Chondrocyte (in vitro differentiated cells): Measurements from ENCODE around the gene GPR135. TPM values are rescaled to one million over a fixed set of nuclear protein-coding genes. Genes with fewer than 3 reads are reported as not detected.
A peak's percentile ranks its signal among the peaks of the same experiment; 100 is the strongest.

Source experiments
- DNase-seq: peaks from one replicate; pipeline ENCODE4 v3.0.0; 2021; ENCODE audit warnings: mixed read lengths, low spot score
- H3K27ac Mint-ChIP-seq: one replicate; pipeline ENCODE4 v1.8.0; 2021; ENCODE audit warnings: mild to moderate bottlenecking, moderate library complexity, mixed read lengths; ENCODE audit not compliant: unreplicated experiment
- H3K27me3 Mint-ChIP-seq: 2 replicates; pipeline ENCODE4 v1.8.0; 2021; ENCODE audit warnings: low read depth, mixed read lengths
- H3K36me3 Mint-ChIP-seq: 2 replicates; pipeline ENCODE4 v1.8.0; 2021; ENCODE audit warnings: low read depth, mixed read lengths
- H3K4me1 Mint-ChIP-seq: 2 replicates; pipeline ENCODE4 v1.8.0; 2021; ENCODE audit warnings: low read depth, mild to moderate bottlenecking, mixed read lengths
- H3K4me3 Mint-ChIP-seq: one replicate; pipeline ENCODE4 v1.8.0; 2021; ENCODE audit warnings: mild to moderate bottlenecking, moderate library complexity, mixed read lengths; ENCODE audit not compliant: unreplicated experiment
- H3K9me3 Mint-ChIP-seq: 2 replicates; pipeline ENCODE4 v1.8.0; 2021; ENCODE audit warnings: low read depth, mixed read lengths
- CTCF ChIP-seq: fragments of 200-600 bp; sonication (generic); IDR thresholded peaks from 2 replicates; pipeline ENCODE4 v1.5.0; 2021; ENCODE audit warnings: antibody characterized with exemption, mild to moderate bottlenecking, moderate library complexity
- total RNA-seq: library from RNA; stranded (reverse); gene quantifications from 3 replicates; pipeline ENCODE4 v1.2.1, GENCODE V29; 2021

GPR135 gene
- total RNA-seq, 1 donor from 2014 or later: 4.0 TPM

GRCh38 chr14:59507752-59508103 is 42.5 kb upstream of the GPR135 start:
- Mint-ChIP-seq H3K4me3 (no peak overlapping the region), H3K36me3 (peaks cover 9% of the 10 kb centered on the region), H3K27me3 (peaks cover 3% of the 10 kb centered on the region), H3K9me3 (no peaks in the 10 kb centered on the region), H3K27ac (no peak overlapping the region), H3K4me1 (peaks cover 3% of the 10 kb centered on the region)
- no peak for DNase-seq
- TF ChIP-seq CTCF: no peak

- peak; percentile 78 for TF ChIP-seq CTCF
- no peak for DNase-seq
- no peak overlapping the region for H3K27ac Mint-ChIP-seq
- H3K9me3 Mint-ChIP-seq: no peaks in the 10 kb centered on the region
- H3K27me3 Mint-ChIP-seq: peaks cover 3% of the 10 kb centered on the region
- H3K4me3 Mint-ChIP-seq: no peak overlapping the region
- peaks cover 9% of the 10 kb centered on the region for H3K36me3 Mint-ChIP-seq
- peaks cover 3% of the 10 kb centered on the region for H3K4me1 Mint-ChIP-seq
These were observed 42.0 kb upstream of the GPR135 start for GRCh38 chr14:59507063-59507751.

- H3K27ac Mint-ChIP-seq: no peak overlapping the region
These were observed 38.1 kb upstream of the GPR135 start for GRCh38 chr14:59503256-59503655.

GRCh38 chr14:59500732-59501131 is 35.6 kb upstream of the GPR135 start:
- DNase-seq: no peak
- no peak overlapping the region for H3K4me3 Mint-ChIP-seq
- H3K27ac Mint-ChIP-seq: no peak overlapping the region
- H3K36me3 Mint-ChIP-seq: peaks cover 21% of the 10 kb centered on the region
- no peaks in the 10 kb centered on the region for H3K9me3 Mint-ChIP-seq
- H3K4me1 Mint-ChIP-seq: peaks cover 3% of the 10 kb centered on the region
- no peak for TF ChIP-seq CTCF
- H3K27me3 Mint-ChIP-seq: no peaks in the 10 kb centered on the region

More at GRCh38 chr14:59503256-59503655, 38.1 kb upstream of the GPR135 start:
- Mint-ChIP-seq H3K4me1 (peaks cover 3% of the 10 kb centered on the region), H3K4me3 (no peak overlapping the region), H3K27me3 (no peaks in the 10 kb centered on the region), H3K36me3 (peaks cover 16% of the 10 kb centered on the region), H3K9me3 (no peaks in the 10 kb centered on the region)
- no peak for DNase-seq
- TF ChIP-seq CTCF: no peak

- no peaks in the 10 kb centered on the region for H3K27me3 Mint-ChIP-seq
- peaks cover 45% of the 10 kb centered on the region for H3K36me3 Mint-ChIP-seq
- no peak overlapping the region for H3K27ac Mint-ChIP-seq
- no peaks in the 10 kb centered on the region for H3K9me3 Mint-ChIP-seq
- H3K4me3 Mint-ChIP-seq: no peak overlapping the region
- no peak for DNase-seq
- no peak for TF ChIP-seq CTCF
- peaks cover 12% of the 10 kb centered on the region for H3K4me1 Mint-ChIP-seq
These were observed 27.2 kb upstream of the GPR135 start for GRCh38 chr14:59492384-59492783.
